ENCODE data around the gene KCNQ1.

- TF ChIP-seq EZH2 (IDR thresholded peaks at IDR 0.05; ENCODE audit: insufficient read depth, poor library complexity, severe bottlenecking) (no peak), EZH2phosphoT487 (IDR thresholded peaks at IDR 0.05; ENCODE audit: insufficient read depth, low read depth) (no peak)
Measured at GRCh38 chr11:2573240-2574042, 128.6 kb downstream of the KCNQ1 start.
